Panc1 (cell line): ENCODE data around the gene ESR2. TPM values are rescaled to one million over a fixed set of nuclear protein-coding genes. Genes with fewer than 3 reads are reported as not detected.
"Not testable (repeated sequence)": the region's sequence is repeated elsewhere in the genome, so short reads cannot be mapped to it uniquely, and the experiment has no call there.

Experiments
- ATAC-seq: fragments of 200-7000 bp; cut with Tn5 transposase; 2 replicates; pipeline ENCODE4 v1.9.1; 2020; ENCODE audit warnings: mild to moderate bottlenecking, moderate library complexity
- BruUV-seq: library from RNA; stranded (reverse); fragments of 400-500 nt; replicated peaks from 2 replicates; lab custom pipeline; 2021; lab: Mats Ljungman, UMichigan
- CTCF ChIA-PET: fragments of 300-600 bp; sonication (Branson Sonifier 250); formaldehyde crosslinking; loops from one replicate; lab custom pipeline; 2022; ENCODE audit warnings: antibody characterized with exemption; lab: Charles Lee
- POLR2A ChIA-PET: fragments of 300-600 bp; sonication (Branson Sonifier 250); formaldehyde crosslinking; loops from one replicate; lab custom pipeline; 2022; ENCODE audit warnings: antibody characterized with exemption; lab: Charles Lee
- DNase-seq: peaks from one replicate; pipeline ENCODE4 v3.0.0-alpha.2; 2010; ENCODE audit warnings: low read depth, low spot score
- H3K27ac ChIP-seq: 2 replicates; pipeline ENCODE4 v1.5.1; 2011; ENCODE audit warnings: mild to moderate bottlenecking, low read length, inconsistent platforms
- H3K27me3 ChIP-seq: fragments of 200-500 bp; sonication (Bioruptor generic); 2 replicates; pipeline ENCODE4 v1.6.0; 2014; ENCODE audit warnings: low read length, inconsistent platforms; ENCODE audit not compliant: control insufficient read depth, insufficient read depth
- H3K36me3 ChIP-seq: fragments of 200-500 bp; sonication (Bioruptor generic); 2 replicates; pipeline ENCODE4 v1.5.1; 2014; ENCODE audit warnings: inconsistent platforms, mild to moderate bottlenecking, low read length, moderate library complexity; ENCODE audit not compliant: control insufficient read depth, insufficient read depth
- H3K4me1 ChIP-seq: 2 replicates; pipeline ENCODE4 v1.5.1; 2011; ENCODE audit warnings: inconsistent platforms, mild to moderate bottlenecking, low read length, moderate library complexity; ENCODE audit not compliant: control insufficient read depth, insufficient read depth
- H3K4me3 ChIP-seq, 2 experiments: 2 replicates each; pipeline ENCODE4 v1.5.1; 2011 to 2012; ENCODE audit warnings: low read depth in 2 of 2, low read length in 2 of 2, mild to moderate bottlenecking in 2 of 2, inconsistent platforms in 1 of 2, moderate library complexity in 1 of 2
- H3K9me3 ChIP-seq: fragments of 200-500 bp; sonication (Bioruptor generic); 2 replicates; pipeline ENCODE4 v1.5.1; 2014; ENCODE audit warnings: low read depth, mild to moderate bottlenecking, inconsistent platforms, low read length, moderate library complexity; ENCODE audit not compliant: control insufficient read depth, insufficient read depth
- CTCF ChIP-seq: fragments of 450-650 bp; IDR thresholded peaks from 2 replicates; pipeline ENCODE4 v1.5.1; 2017; ENCODE audit warnings: mild to moderate bottlenecking
- POLR2AphosphoS5 ChIP-seq: IDR thresholded peaks from 2 replicates; pipeline ENCODE4 v1.6.1; 2012; ENCODE audit warnings: mild to moderate bottlenecking, low read depth, low read length, moderate library complexity
- SIN3A ChIP-seq: IDR thresholded peaks from 2 replicates; pipeline ENCODE4 v1.6.1; 2012; ENCODE audit warnings: low read depth, mild to moderate bottlenecking, low read length, moderate library complexity, borderline replicate concordance; ENCODE audit not compliant: insufficient read depth
- TCF7L2 ChIP-seq: IDR thresholded peaks from 2 replicates; pipeline ENCODE4 v1.6.1; 2011; ENCODE audit warnings: mild to moderate bottlenecking, low read depth, low read length, inconsistent platforms
- in situ Hi-C: cut with HindIII; loops from 2 replicates; pipeline ENCODE4 v1.10.0; 2016; ENCODE audit warnings: low sequenced_read_pairs, low pct_unique_long_range_greater_than_20kb
- intact Hi-C: fragments of 100-400 bp; cut with micrococcal nuclease; formaldehyde crosslinking; loops from one replicate; pipeline ENCODE4 v1.10.0; 2022; ENCODE audit not compliant: unreplicated experiment
- total RNA-seq: library from RNA; stranded (reverse); gene quantifications from one replicate; pipeline ENCODE4 v1.2.1, GENCODE V29; 2021; ENCODE audit not compliant: unreplicated experiment
- TF ChIP-seq, protein P1 (sequence below), 2 experiments: IDR thresholded peaks; 2 replicates each; pipeline ENCODE4 v1.6.1; 2011 to 2012; ENCODE audit warnings: low read depth in 2 of 2, control low read depth in 1 of 2, low read length in 1 of 2, mild to moderate bottlenecking in 1 of 2, moderate library complexity in 1 of 2; ENCODE audit not compliant: insufficient read depth in 1 of 2

Gene ESR2
- total RNA-seq, 1 experiment from 2014 or later: not detected

GRCh38 chr14:64045091-64045490 is 249.1 kb downstream of the ESR2 start:
- Histone ChIP-seq H3K27me3 (no peaks in the 10 kb centered on the region), H3K27ac (no peak overlapping the region), H3K36me3 (no peaks in the 10 kb centered on the region; the same call in 1 of the 2 replicates), H3K4me3 (no peak overlapping the region), H3K9me3 (no peaks in the 10 kb centered on the region), H3K4me1 (no peaks in the 10 kb centered on the region)
- POLR2A ChIA-PET: interaction anchor here (0.7 kb wide), 1 partner anchor 57 kb away, joined by 6 read pairs; no protein-coding TSS in a partner anchor
- in situ Hi-C loops: no loop called here
- TF ChIP-seq TCF7L2: no peak
- TF ChIP-seq, protein P1, sequence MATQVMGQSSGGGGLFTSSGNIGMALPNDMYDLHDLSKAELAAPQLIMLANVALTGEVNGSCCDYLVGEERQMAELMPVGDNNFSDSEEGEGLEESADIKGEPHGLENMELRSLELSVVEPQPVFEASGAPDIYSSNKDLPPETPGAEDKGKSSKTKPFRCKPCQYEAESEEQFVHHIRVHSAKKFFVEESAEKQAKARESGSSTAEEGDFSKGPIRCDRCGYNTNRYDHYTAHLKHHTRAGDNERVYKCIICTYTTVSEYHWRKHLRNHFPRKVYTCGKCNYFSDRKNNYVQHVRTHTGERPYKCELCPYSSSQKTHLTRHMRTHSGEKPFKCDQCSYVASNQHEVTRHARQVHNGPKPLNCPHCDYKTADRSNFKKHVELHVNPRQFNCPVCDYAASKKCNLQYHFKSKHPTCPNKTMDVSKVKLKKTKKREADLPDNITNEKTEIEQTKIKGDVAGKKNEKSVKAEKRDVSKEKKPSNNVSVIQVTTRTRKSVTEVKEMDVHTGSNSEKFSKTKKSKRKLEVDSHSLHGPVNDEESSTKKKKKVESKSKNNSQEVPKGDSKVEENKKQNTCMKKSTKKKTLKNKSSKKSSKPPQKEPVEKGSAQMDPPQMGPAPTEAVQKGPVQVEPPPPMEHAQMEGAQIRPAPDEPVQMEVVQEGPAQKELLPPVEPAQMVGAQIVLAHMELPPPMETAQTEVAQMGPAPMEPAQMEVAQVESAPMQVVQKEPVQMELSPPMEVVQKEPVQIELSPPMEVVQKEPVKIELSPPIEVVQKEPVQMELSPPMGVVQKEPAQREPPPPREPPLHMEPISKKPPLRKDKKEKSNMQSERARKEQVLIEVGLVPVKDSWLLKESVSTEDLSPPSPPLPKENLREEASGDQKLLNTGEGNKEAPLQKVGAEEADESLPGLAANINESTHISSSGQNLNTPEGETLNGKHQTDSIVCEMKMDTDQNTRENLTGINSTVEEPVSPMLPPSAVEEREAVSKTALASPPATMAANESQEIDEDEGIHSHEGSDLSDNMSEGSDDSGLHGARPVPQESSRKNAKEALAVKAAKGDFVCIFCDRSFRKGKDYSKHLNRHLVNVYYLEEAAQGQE (IDR thresholded peaks at IDR 0.05; ENCODE audit: insufficient read depth in 1 of 2, low read depth in 2 of 2, low read length in 1 of 2): no peak
- TF ChIP-seq SIN3A: no peak
- TF ChIP-seq POLR2AphosphoS5: no peak
- no peak for TF ChIP-seq CTCF
- ATAC-seq (no peak), DNase-seq (no peak)
- CTCF ChIA-PET: no interaction called here
- intact Hi-C loops: no loop called here
- BruUV-seq: no TSS peak

DNA sequence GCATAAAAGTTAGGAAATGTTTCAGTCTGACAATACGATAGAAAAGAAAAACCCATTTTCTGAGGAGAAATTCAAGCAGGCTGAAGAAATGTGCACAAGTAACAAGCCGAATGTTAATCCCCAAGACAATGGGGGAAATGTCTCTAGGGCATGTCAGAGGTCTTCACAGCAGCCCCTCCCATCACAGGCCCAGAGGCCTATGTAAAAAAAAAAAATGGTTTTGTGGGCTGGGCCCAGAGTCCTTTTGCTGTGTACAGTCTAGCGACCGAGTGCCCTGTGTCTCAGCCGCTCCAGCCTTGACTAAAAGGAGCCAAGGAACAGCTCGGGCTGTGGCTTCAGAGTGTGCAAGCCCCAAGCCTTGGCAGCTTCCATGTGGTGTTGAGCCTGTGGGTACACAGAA is 250.9 kb downstream of the ESR2 start:
- H3K9me3 ChIP-seq, CTCF ChIA-PET, H3K36me3 ChIP-seq, H3K4me3 ChIP-seq, ATAC-seq, POLR2A ChIA-PET, H3K27me3 ChIP-seq, H3K27ac ChIP-seq, H3K4me1 ChIP-seq, DNase-seq, in situ Hi-C loops, BruUV-seq, intact Hi-C loops: not testable (repeated sequence)

DNA sequence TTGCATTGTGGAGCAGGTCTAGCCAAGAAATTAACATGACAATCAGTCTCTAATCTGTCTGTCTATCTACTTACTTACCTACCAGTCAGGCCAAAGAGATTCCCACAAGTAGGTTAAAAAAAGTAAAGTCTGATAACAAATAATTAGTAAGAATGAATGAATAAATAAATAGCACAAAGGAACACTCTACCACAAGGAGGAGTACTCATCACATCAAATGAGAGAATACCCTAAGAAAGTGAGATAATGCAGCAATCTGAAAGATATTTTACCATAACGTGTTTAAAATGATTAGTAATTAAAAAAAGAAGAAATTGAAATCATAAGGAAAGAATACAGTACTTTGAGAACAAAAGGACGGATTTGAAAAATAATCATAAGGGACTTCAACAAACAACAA is 254.1 kb downstream of the ESR2 start:
- POLR2A ChIA-PET: no interaction called here
- in situ Hi-C loops (no loop called here), intact Hi-C loops (no loop called here)
- no peaks in the 10 kb centered on the region for H3K36me3 ChIP-seq
- H3K4me1 ChIP-seq: no peaks in the 10 kb centered on the region
- no peak overlapping the region for H3K27ac ChIP-seq
- H3K4me3 ChIP-seq: no peak overlapping the region
- no peaks in the 10 kb centered on the region for H3K27me3 ChIP-seq
- CTCF ChIA-PET: no interaction called here
- TF ChIP-seq, protein P1 (IDR thresholded peaks at IDR 0.05; ENCODE audit: insufficient read depth in 1 of 2, low read depth in 2 of 2, low read length in 1 of 2): no peak
- TF ChIP-seq CTCF: no peak
- TF ChIP-seq POLR2AphosphoS5: no peak
- TF ChIP-seq SIN3A: no peak
- TF ChIP-seq TCF7L2: no peak
- ATAC-seq (no peak), DNase-seq (no peak)
- BruUV-seq: no TSS peak
- no peaks in the 10 kb centered on the region for H3K9me3 ChIP-seq
